Astrocyte of the cerebellum (primary cell): ENCODE results near the gene COTL1.

ENCODE experiments used
- DNase-seq: peaks from one replicate; pipeline ENCODE4 v3.0.0-alpha.2; 2011; ENCODE audit warnings: low read depth
- H3K4me3 ChIP-seq: 2 replicates; pipeline ENCODE4 v1.5.1; 2011; ENCODE audit warnings: mild to moderate bottlenecking, low read depth, low read length, moderate library complexity
- in situ Hi-C: cut with HindIII; loops from 2 replicates; pipeline ENCODE4 v1.10.0; 2017; ENCODE audit warnings: low sequenced_read_pairs
- TF ChIP-seq, protein P1 (sequence below): IDR thresholded peaks from 2 replicates; pipeline ENCODE4 v1.5.1; 2012; ENCODE audit warnings: low read length, low read depth, moderate library complexity, mild to moderate bottlenecking; ENCODE audit errors: missing control alignments

The COTL1 gene

DNA sequence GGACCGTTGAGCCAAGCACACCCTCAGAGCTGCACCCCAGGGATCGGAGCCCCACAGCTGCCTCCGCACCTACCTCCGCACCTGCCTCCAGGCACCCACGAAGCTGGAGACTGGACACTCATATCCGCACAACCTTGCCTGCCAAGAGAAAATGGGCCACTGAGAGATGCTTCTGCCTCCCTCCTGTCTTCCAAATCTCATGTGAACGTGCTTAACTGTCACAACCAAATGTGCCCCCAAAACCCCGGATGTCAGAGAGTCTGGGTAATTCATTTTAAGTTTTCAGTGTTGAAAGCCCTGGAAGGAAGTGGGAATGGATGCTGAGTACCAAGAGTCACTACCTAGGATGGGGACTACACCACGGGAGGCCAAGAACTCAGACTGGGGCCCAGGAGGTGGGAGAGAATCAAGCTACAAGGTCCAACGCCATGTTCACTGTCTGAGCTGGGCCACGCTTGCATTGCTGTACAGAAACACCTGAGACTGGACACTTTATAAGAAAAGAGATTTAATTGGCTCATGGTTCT is 63.9 kb downstream of the COTL1 start:
- TF ChIP-seq, protein P1, sequence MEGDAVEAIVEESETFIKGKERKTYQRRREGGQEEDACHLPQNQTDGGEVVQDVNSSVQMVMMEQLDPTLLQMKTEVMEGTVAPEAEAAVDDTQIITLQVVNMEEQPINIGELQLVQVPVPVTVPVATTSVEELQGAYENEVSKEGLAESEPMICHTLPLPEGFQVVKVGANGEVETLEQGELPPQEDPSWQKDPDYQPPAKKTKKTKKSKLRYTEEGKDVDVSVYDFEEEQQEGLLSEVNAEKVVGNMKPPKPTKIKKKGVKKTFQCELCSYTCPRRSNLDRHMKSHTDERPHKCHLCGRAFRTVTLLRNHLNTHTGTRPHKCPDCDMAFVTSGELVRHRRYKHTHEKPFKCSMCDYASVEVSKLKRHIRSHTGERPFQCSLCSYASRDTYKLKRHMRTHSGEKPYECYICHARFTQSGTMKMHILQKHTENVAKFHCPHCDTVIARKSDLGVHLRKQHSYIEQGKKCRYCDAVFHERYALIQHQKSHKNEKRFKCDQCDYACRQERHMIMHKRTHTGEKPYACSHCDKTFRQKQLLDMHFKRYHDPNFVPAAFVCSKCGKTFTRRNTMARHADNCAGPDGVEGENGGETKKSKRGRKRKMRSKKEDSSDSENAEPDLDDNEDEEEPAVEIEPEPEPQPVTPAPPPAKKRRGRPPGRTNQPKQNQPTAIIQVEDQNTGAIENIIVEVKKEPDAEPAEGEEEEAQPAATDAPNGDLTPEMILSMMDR, result no peak
- DNase-seq, result no peak
- no peak overlapping the region for H3K4me3 ChIP-seq
- in situ Hi-C loops, result no loop called here

- H3K4me3 ChIP-seq, result no peak overlapping the region
- DNase-seq, result no peak
- TF ChIP-seq, protein P1, result no peak
- in situ Hi-C loops, result no loop called here
Measured at GRCh38 chr16:84552135-84552534, 65.7 kb downstream of the COTL1 start.

DNA sequence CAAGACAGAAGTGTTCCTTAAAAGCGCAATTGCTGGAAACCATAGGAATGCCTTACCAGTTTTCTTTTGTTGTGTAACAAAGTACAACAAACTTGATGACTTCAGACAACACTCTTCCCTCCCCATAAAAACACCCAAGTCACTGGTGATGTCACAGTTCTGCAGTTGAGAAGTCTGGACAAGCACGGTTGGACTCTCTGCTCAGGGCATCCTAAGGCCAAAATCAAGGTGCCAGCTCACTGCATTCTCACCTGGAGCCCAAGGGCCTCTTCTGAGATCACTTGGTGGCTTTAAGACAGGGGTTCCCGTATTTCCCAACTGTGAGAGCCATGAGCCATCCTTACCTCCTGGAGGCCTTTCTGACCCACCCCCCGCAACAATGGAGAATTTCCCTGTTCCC is 67.8 kb downstream of the COTL1 start:
- no peak overlapping the region for H3K4me3 ChIP-seq
- DNase-seq, result no peak
- TF ChIP-seq, protein P1, result no peak
- in situ Hi-C loops, result no loop called here

GRCh38 chr16:84548971-84549844 is 68.7 kb downstream of the COTL1 start:
- TF ChIP-seq, protein P1, result no peak
- in situ Hi-C loops, result no loop called here

DNA sequence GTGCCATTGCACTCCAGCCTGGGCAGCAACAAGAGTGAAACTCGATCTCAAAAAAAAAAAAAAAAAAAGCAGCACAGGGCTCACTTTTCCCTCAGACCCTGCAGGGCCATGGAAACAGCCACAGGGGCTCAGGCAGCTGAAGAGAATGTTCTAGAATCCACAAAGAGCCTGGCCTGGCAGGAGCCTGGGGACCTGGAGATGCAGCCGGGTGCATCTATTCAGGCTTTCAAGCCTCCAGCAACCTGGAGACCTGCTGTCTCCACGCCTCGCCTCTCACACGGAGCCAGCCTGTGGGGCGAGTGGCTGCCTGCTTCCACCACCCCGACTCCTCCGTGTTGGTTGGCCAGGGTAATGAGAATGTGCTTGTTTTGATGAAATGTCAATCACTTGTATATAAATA is 69.4 kb downstream of the COTL1 start:
- DNase-seq, result no peak
- no peak overlapping the region for H3K4me3 ChIP-seq
- TF ChIP-seq, protein P1, result no peak
- in situ Hi-C loops, result no loop called here

More at GRCh38 chr16:84548971-84549844, 68.7 kb downstream of the COTL1 start:
- H3K4me3 ChIP-seq, result no peak overlapping the region
- no peak for DNase-seq

GRCh38 chr16:84547546-84548061 is 70.3 kb downstream of the COTL1 start:
- H3K4me3 ChIP-seq, result no peak overlapping the region
- TF ChIP-seq, protein P1, result no peak
- in situ Hi-C loops, result no loop called here

More at GRCh38 chr16:84547546-84548061, 70.3 kb downstream of the COTL1 start:
- DNase-seq, result no peak
